ENCODE results near the gene SLC26A6. TPM values are rescaled to one million over a fixed set of nuclear protein-coding genes. Genes with fewer than 3 reads are reported as not detected.

Gene SLC26A6
- total RNA-seq, 2 experiments from 2014 or later, result 13.5 to 14.4 TPM

DNA sequence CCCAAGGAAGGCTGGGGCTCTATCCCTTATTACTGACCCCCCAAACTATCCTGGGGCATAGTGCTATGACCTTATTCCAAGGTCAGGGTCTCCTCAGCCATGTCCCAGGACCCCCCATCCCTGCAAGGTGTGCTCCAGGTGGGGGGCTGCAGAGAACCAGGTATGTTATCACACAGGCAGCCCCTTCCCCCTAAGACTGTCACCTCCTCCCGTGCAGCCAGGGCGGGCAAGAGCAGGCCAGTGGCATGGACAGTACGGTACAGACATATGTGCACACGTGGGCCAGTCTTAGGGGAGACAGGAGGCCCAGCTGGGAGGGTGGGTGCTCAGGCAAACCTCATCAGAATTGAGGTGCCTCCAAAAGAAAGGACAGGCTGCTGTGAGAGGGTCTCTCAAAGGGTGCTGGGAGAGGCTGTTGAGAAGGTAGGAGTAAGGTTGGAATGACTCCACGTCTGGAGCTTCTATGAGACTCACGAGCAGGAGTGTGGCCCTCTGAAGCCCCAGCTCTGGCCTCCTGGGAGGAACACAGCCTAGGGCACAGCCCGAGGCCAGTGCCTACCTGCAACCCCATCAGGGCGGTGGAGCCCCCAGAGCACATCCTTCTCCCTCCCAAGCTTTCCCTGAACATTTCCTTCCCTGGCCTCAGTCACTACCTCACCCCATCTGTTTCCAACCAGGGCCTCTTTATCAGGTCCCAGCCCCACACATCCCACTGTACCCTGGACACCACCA is 38.4 kb downstream of the SLC26A6 start:
- Mint-ChIP-seq H3K36me3 (ENCODE audit: low read depth) (peaks cover 47% of the 10 kb centered on the region), H3K4me1 (ENCODE audit: low read depth) (peaks cover 6% of the 10 kb centered on the region), H3K27ac (no peak overlapping the region), H3K9me3 (no peaks in the 10 kb centered on the region), H3K4me3 (no peak overlapping the region), H3K27me3 (peaks cover 31% of the 10 kb centered on the region)
- POLR2A ChIA-PET, result no interaction called here
- Histone ChIP-seq H3K4me1 (ENCODE audit: insufficient read depth, low read length) (peaks cover 8% of the 10 kb centered on the region), H3K27me3 (ENCODE audit: control insufficient read depth in 1 of 2, insufficient read depth in 2 of 2, low read length in 2 of 2) (peaks cover 7 to 33% of the 10 kb centered on the region in 2 experiments), H3K27ac (ENCODE audit: low read depth in 1 of 2, low read length in 2 of 2) (no peak overlapping the region), H3K9me3 (ENCODE audit: control insufficient read depth in 1 of 2, insufficient read depth in 1 of 2, low read length in 2 of 2) (peaks cover 0 to 4% of the 10 kb centered on the region in 2 experiments), H3K4me3 (ENCODE audit: low read length) (no peak overlapping the region), H3K36me3 (ENCODE audit: insufficient read depth, low read length) (peaks cover 38% of the 10 kb centered on the region)
- ATAC-seq (ENCODE audit: poor library complexity), result peak; percentile 9
- TF ChIP-seq, protein P1, sequence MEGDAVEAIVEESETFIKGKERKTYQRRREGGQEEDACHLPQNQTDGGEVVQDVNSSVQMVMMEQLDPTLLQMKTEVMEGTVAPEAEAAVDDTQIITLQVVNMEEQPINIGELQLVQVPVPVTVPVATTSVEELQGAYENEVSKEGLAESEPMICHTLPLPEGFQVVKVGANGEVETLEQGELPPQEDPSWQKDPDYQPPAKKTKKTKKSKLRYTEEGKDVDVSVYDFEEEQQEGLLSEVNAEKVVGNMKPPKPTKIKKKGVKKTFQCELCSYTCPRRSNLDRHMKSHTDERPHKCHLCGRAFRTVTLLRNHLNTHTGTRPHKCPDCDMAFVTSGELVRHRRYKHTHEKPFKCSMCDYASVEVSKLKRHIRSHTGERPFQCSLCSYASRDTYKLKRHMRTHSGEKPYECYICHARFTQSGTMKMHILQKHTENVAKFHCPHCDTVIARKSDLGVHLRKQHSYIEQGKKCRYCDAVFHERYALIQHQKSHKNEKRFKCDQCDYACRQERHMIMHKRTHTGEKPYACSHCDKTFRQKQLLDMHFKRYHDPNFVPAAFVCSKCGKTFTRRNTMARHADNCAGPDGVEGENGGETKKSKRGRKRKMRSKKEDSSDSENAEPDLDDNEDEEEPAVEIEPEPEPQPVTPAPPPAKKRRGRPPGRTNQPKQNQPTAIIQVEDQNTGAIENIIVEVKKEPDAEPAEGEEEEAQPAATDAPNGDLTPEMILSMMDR (IDR thresholded peaks at IDR 0.05), result no peak
- intact Hi-C loops (cut with DNase I, micrococcal nuclease), result no loop called here
- DNase-seq, result no peak
- CTCF ChIA-PET, result no interaction called here

DNA sequence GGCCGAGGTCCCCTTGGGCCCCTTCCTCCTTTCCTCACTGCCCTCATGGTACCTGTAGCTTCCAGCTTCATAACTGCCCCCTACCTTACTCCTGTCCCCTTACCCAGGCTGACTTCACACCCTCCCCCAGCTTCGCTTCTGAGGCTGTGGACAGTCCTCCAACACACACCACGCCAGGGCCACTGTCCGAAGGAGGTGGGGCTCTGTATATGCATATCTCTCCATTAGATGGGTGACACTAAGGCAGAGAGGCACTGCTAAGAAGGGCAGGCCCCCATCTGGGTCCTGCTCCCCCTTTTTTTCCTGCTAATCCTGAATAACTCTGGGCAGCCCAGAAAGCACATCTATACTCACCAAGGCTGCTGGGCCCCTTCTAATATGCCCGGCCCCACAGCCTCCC is 39.1 kb downstream of the SLC26A6 start:
- no peak overlapping the region for H3K4me3 ChIP-seq (ENCODE audit: low read length)
- TF ChIP-seq, protein P1 (IDR thresholded peaks at IDR 0.05), result no peak
- ChIA-PET CTCF (no interaction called here), POLR2A (no interaction called here)
- peaks cover 8% of the 10 kb centered on the region for H3K4me1 ChIP-seq (ENCODE audit: insufficient read depth, low read length)
- H3K36me3 Mint-ChIP-seq (ENCODE audit: low read depth), result peaks cover 40% of the 10 kb centered on the region
- no peak for ATAC-seq (ENCODE audit: poor library complexity)
- no peak overlapping the region for H3K27ac ChIP-seq (ENCODE audit: low read depth in 1 of 2, low read length in 2 of 2)
- no peaks in the 10 kb centered on the region for H3K9me3 Mint-ChIP-seq
- DNase-seq, result no peak
- peaks cover 34% of the 10 kb centered on the region for H3K27me3 Mint-ChIP-seq
- H3K4me3 Mint-ChIP-seq, result no peak overlapping the region
- H3K4me1 Mint-ChIP-seq (ENCODE audit: low read depth), result peaks cover 6% of the 10 kb centered on the region
- H3K36me3 ChIP-seq (ENCODE audit: insufficient read depth, low read length), result peaks cover 32% of the 10 kb centered on the region
- H3K27me3 ChIP-seq (ENCODE audit: control insufficient read depth in 1 of 2, insufficient read depth in 2 of 2, low read length in 2 of 2), result peaks cover 9 to 33% of the 10 kb centered on the region in 2 experiments
- intact Hi-C loops (cut with DNase I, micrococcal nuclease), result no loop called here
- H3K9me3 ChIP-seq (ENCODE audit: control insufficient read depth in 1 of 2, insufficient read depth in 1 of 2, low read length in 2 of 2), result peaks cover 0 to 4% of the 10 kb centered on the region in 2 experiments
- no peak overlapping the region for H3K27ac Mint-ChIP-seq

DNA sequence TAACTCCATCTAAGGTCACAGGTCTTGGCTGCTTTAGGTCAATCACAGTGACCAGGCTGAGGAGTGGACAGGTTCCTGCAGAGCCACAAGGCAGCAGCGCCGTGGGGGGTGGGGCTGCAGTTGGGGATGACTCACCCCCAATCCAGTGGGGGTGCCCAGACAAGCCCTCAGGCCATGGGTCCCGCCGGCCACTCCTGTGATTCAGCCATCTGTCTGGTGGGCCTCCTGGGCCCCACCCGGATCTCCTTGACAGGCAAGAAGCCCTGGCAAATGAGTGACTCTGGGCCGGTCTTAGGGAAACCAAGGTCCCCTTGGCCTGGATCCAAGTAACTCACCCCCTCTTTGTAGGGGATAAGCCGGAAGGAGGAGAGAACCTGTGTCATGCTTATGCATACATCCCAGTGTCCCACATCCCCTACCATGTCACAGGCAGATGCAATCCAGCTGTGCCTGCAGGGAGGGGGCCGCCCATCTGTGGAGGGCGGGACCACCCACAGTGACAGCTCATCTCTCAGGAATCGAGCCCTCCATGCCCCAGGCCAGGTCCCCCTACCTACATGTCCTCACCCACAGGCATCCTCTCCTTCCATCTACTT is 39.6 kb downstream of the SLC26A6 start:
- ChIA-PET CTCF (no interaction called here), POLR2A (no interaction called here)
- H3K27ac ChIP-seq (ENCODE audit: low read depth in 1 of 2, low read length in 2 of 2), result no peak overlapping the region
- Mint-ChIP-seq H3K27ac (no peak overlapping the region), H3K36me3 (ENCODE audit: low read depth) (peaks cover 35% of the 10 kb centered on the region), H3K27me3 (peaks cover 39% of the 10 kb centered on the region), H3K4me3 (no peak overlapping the region), H3K4me1 (ENCODE audit: low read depth) (peaks cover 6% of the 10 kb centered on the region), H3K9me3 (no peaks in the 10 kb centered on the region)
- H3K36me3 ChIP-seq (ENCODE audit: insufficient read depth, low read length), result peaks cover 27% of the 10 kb centered on the region
- no peak for ATAC-seq (ENCODE audit: poor library complexity)
- TF ChIP-seq, protein P1 (IDR thresholded peaks at IDR 0.05), result no peak
- no peak overlapping the region for H3K4me3 ChIP-seq (ENCODE audit: low read length)
- H3K9me3 ChIP-seq (ENCODE audit: control insufficient read depth in 1 of 2, insufficient read depth in 1 of 2, low read length in 2 of 2), result peaks cover 0 to 4% of the 10 kb centered on the region in 2 experiments
- peaks cover 9 to 33% of the 10 kb centered on the region in 2 experiments for H3K27me3 ChIP-seq (ENCODE audit: control insufficient read depth in 1 of 2, insufficient read depth in 2 of 2, low read length in 2 of 2)
- peak in 2 of 14 experiments; percentile 48 to 61 for DNase-seq
- intact Hi-C loops (cut with DNase I, micrococcal nuclease), result no loop called here
- peaks cover 8% of the 10 kb centered on the region for H3K4me1 ChIP-seq (ENCODE audit: insufficient read depth, low read length)

Measured in CD4-positive, alpha-beta T cell (primary cell).